ENCODE measurements around the gene CLDN6. TPM values are rescaled to one million over a fixed set of nuclear protein-coding genes. Genes with fewer than 3 reads are reported as not detected.

CLDN6 gene
- total RNA-seq, 1 donor from 2014 or later, result not detected

DNA sequence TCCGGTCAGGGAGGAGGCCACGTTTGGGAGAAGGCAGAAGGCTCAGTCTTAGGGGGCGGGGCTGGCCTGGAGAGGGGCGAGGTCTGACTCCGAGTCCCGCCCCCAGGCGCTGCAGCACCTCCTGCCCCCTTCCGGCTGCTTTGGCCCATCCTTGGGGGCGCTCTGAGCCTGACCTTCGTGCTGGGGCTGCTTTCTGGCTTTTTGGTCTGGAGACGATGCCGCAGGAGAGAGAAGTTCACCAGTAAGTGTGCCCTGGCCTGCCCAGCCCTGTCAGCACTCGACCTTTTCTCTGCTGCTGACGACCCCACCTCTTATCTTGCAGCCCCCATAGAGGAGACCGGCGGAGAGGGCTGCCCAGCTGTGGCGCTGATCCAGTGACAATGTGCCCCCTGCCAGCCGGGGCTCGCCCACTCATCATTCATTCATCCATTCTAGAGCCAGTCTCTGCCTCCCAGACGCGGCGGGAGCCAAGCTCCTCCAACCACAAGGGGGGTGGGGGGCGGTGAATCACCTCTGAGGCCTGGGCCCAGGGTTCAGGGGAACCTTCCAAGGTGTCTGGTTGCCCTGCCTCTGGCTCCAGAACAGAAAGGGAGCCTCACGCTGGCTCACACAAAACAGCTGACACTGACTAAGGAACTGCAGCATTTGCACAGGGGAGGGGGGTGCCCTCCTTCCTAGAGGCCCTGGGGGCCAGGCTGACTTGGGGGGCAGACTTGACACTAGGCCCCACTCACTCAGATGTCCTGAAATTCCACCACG, 3.6 kb upstream of the CLDN6 start:
- POLR2A ChIA-PET, result interaction anchor here (0.6 to 3.9 kb wide), 5 partner anchors 10 to 1355 kb away, joined by 5 to 40 read pairs (median 8); no protein-coding TSS in a partner anchor
- H3K4me1 Mint-ChIP-seq, result peaks cover 49% of the 10 kb centered on the region
- H3K4me3 Mint-ChIP-seq, result peak overlapping the region; percentile 92
- CTCF ChIA-PET, result interaction anchor here (1.1 to 2.1 kb wide), 7 partner anchors 10 to 108 kb away, joined by 3 to 11 read pairs (median 5); no protein-coding TSS in a partner anchor
- TF ChIP-seq, protein P1, sequence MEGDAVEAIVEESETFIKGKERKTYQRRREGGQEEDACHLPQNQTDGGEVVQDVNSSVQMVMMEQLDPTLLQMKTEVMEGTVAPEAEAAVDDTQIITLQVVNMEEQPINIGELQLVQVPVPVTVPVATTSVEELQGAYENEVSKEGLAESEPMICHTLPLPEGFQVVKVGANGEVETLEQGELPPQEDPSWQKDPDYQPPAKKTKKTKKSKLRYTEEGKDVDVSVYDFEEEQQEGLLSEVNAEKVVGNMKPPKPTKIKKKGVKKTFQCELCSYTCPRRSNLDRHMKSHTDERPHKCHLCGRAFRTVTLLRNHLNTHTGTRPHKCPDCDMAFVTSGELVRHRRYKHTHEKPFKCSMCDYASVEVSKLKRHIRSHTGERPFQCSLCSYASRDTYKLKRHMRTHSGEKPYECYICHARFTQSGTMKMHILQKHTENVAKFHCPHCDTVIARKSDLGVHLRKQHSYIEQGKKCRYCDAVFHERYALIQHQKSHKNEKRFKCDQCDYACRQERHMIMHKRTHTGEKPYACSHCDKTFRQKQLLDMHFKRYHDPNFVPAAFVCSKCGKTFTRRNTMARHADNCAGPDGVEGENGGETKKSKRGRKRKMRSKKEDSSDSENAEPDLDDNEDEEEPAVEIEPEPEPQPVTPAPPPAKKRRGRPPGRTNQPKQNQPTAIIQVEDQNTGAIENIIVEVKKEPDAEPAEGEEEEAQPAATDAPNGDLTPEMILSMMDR (IDR thresholded peaks at IDR 0.05), result no peak
- peak overlapping the region; percentile 99 for H3K27ac Mint-ChIP-seq
- H3K36me3 Mint-ChIP-seq (ENCODE audit: low read depth), result peaks cover 13% of the 10 kb centered on the region
- intact Hi-C loops (cut with micrococcal nuclease), result loop anchor here (2.0 to 5.0 kb wide), 5 partner anchors 39 to 114 kb away; partner anchors contain the start of genes PAQR4 and ZSCAN10
- DNase-seq (peak; percentile 72), ATAC-seq (ENCODE audit: low read depth) (peak; percentile 27)
- peaks cover 4% of the 10 kb centered on the region for H3K27me3 Mint-ChIP-seq
- no peaks in the 10 kb centered on the region for H3K9me3 Mint-ChIP-seq

DNA sequence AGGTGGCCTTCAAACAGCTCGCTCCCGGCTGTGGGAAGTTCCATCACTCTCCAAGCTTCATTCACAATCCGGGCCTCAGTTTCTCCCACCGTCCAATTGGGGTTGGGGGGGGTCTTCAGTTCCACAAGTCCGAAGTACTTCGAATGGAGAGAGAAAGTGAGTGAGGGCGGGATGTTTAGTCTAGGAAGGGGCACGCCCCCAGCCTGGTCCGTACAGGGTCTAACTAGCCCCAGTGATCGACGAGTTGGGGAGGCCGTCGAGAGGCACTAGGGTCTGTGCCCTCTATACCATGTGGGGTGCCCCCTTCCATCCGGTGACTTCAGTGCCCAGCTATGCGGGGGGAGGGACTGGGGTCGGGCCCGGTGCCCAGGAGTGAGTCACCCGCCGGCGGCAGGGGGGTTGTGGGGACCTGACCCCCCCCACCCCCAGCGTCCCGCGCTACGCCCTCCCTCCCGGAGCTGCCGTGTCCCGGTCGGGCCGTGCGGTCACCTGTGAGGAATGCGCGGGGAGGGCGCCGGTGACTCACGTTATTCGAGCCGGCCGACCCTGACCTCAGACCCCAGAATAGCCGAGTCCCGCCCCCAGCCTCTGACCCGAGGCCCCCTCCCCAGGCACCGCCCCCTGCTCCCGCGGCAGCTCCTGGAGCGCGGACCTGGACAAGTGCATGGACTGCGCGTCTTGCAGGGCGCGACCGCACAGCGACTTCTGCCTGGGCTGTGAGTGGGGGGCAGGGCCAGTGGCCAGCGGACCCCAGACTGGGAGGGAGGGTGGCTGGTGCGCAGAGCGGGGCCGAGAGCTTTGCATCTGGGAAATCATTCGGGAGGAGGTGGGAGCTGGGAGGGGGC, 2.8 kb upstream of the CLDN6 start:
- Mint-ChIP-seq H3K4me3 (peak overlapping the region; percentile 92), H3K27ac (peak overlapping the region; percentile 99), H3K27me3 (peaks cover 6% of the 10 kb centered on the region), H3K9me3 (no peaks in the 10 kb centered on the region), H3K36me3 (ENCODE audit: low read depth) (peaks cover 5% of the 10 kb centered on the region), H3K4me1 (peaks cover 49% of the 10 kb centered on the region)
- ChIA-PET POLR2A (interaction anchor here (0.6 to 3.9 kb wide), 10 partner anchors 7 to 1354 kb away, joined by 3 to 40 read pairs (median 5); partner anchors contain the start of genes FLYWCH2 and ZNF213), CTCF (interaction anchor here (1.1 to 2.4 kb wide), 4 partner anchors 8 to 37 kb away, joined by 3 to 12 read pairs (median 10); no protein-coding TSS in a partner anchor)
- TF ChIP-seq, protein P1 (IDR thresholded peaks at IDR 0.05), result no peak
- intact Hi-C loops (cut with micrococcal nuclease), result loop anchor here (1.0 to 5.0 kb wide), 7 partner anchors 17 to 114 kb away; partner anchors contain the start of genes PAQR4 and ZSCAN10
- no peak for ATAC-seq (ENCODE audit: low read depth)
- DNase-seq, result peak; percentile 38

DNA sequence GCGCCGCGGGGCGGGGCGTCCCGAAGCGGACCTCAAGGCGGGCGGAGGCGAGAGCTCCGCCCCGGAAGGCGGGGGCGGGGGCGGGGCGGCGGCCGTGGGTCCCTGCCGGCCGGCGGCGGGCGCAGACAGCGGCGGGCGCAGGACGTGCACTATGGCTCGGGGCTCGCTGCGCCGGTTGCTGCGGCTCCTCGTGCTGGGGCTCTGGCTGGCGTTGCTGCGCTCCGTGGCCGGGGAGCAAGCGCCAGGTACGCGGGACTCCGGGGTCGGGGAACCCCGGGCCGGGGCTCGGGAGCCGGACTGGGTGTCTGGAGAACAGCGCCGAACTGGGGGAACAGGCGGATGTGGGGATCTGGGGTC, 2.2 kb upstream of the CLDN6 start, which contains the start of gene TNFRSF12A:
Gene TNFRSF12A (plus strand): TSS at position 122 of the 357 bp plus-strand sequence. CDS start 30 bp downstream, at position 152.
- H3K27ac Mint-ChIP-seq, result peak within 1 kb of the TSS; percentile 99
- peaks cover 49% of the 10 kb centered on the region for H3K4me1 Mint-ChIP-seq
- POLR2A ChIA-PET, result interaction anchor here (0.7 to 1.9 kb wide), 8 partner anchors 8 to 137 kb away, joined by 3 to 9 read pairs (median 4); partner anchors contain the start of genes FLYWCH2 and ZNF213
- H3K36me3 Mint-ChIP-seq (ENCODE audit: low read depth), result peaks cover 5% of the 10 kb centered on the region
- TF ChIP-seq, protein P1 (IDR thresholded peaks at IDR 0.05), result no peak
- intact Hi-C loops (cut with micrococcal nuclease), result loop anchor here (1.0 to 5.0 kb wide), 7 partner anchors 16 to 113 kb away; partner anchors contain the start of genes PAQR4 and ZSCAN10
- H3K4me3 Mint-ChIP-seq, result peak within 1 kb of the TSS; percentile 92
- no peaks in the 10 kb centered on the region for H3K9me3 Mint-ChIP-seq
- H3K27me3 Mint-ChIP-seq, result peaks cover 6% of the 10 kb centered on the region
- DNase-seq (peak; percentile 71), ATAC-seq (ENCODE audit: low read depth) (peak; percentile 23)
- CTCF ChIA-PET, result interaction anchor here (1.8 to 2.4 kb wide), 3 partner anchors 8 to 16 kb away, joined by 9 to 12 read pairs (median 11); no protein-coding TSS in a partner anchor

DNA sequence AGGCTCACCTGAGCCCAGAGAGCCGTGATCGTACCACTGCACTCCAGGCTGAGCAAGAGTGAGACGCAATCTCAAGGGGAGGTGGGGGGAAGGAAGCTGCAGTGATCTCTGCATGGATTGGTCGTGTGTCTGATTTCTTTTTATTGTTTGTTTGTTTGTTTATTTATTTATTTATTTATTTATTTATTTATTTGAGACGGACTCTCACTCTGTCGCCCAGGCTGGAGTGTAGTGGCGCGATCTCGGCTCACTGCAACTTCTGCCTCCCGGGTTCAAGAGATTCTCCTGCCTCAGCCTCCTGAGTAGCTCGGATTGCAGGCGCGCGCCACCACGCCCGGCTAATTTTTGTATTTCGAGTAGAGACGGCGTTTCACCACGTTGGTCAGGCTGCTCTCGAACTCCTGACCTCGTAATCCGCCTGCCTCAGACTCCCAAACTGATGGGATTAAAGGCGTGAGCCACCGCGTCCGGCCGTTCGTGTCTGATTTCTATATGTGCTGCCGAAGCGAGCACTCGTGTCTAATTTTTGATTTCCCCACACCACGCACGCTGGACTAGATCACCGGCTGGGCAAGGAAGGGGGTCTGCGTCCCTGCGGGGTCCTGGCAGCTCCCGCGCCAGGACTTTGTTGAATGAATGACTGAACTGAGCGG, 1.7 kb upstream of the CLDN6 start:
- Mint-ChIP-seq H3K4me3 (peak overlapping the region; percentile 80), H3K4me1 (peaks cover 49% of the 10 kb centered on the region), H3K27me3 (peaks cover 11% of the 10 kb centered on the region), H3K27ac (peak overlapping the region; percentile 59), H3K9me3 (no peaks in the 10 kb centered on the region), H3K36me3 (ENCODE audit: low read depth) (peaks cover 5% of the 10 kb centered on the region)
- ATAC-seq (ENCODE audit: low read depth) (no peak), DNase-seq (no peak)
- CTCF ChIA-PET, result interaction anchor here (0.8 to 2.4 kb wide), 4 partner anchors 9 to 111 kb away, joined by 3 to 12 read pairs (median 10); no protein-coding TSS in a partner anchor
- TF ChIP-seq, protein P1 (IDR thresholded peaks at IDR 0.05), result no peak
- POLR2A ChIA-PET, result interaction anchor here (0.6 to 1.9 kb wide), 8 partner anchors 8 to 137 kb away, joined by 3 to 9 read pairs (median 3); partner anchors contain the start of genes FLYWCH2 and ZNF213
- intact Hi-C loops (cut with micrococcal nuclease), result loop anchor here (1.0 to 5.0 kb wide), 7 partner anchors 15 to 112 kb away; partner anchors contain the start of genes PAQR4 and ZSCAN10
